ENCODE data around the gene DGKZ. TPM values are rescaled to one million over a fixed set of nuclear protein-coding genes. Genes with fewer than 3 reads are reported as not detected.

Gene DGKZ
- total and polyA plus RNA-seq, 2 experiments from 2014 or later: 45.1 to 170 TPM

DNA sequence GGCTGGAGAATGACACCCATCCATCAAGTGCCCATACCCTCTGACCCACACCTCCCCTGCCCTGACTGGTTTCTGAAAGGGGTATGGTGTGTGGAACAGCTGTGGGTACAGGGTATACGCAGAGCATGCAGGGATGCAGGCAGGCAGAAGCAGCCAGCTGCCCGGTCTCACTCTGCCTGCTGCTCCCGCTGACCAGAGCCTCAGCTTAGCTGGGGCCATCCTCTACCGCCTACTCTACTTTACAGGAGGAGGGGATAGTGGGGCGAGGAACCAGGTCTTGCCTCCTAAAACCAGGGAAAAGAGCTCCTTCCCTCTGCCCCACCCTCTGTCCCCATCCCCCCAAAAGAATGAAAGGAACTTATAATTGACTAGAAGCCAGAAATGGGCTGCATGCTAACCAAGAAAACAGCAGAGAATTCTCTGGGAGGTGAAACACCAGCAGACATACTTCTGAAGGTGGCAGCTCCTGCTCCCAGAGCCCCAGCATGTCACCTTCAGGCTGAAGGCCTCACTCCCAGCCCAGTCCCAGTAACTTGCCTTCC is 57.3 kb downstream of the DGKZ start:
- no peaks in the 10 kb centered on the region for H3F3A ChIP-seq (replicated peaks; ENCODE audit: low read depth)
- no peaks in the 10 kb centered on the region for H3K4me1 ChIP-seq (ENCODE audit: insufficient read depth)
- no peak for DNase-seq (ENCODE audit: low spot score)
- Mint-ChIP-seq H3K36me3 (ENCODE audit: low read depth) (peaks cover 24% of the 10 kb centered on the region), H3K4me1 (no peaks in the 10 kb centered on the region), H3K27ac (no peak overlapping the region), H3K4me3 (no peak overlapping the region), H3K27me3 (ENCODE audit: insufficient read depth, low read depth, poor library complexity) (peaks cover 7% of the 10 kb centered on the region), H3K9me3 (no peaks in the 10 kb centered on the region)
- H3K27me3 ChIP-seq (ENCODE audit: insufficient read depth): no peaks in the 10 kb centered on the region
- no peak overlapping the region for H3K4me2 ChIP-seq
- H4K20me1 ChIP-seq (replicated peaks; ENCODE audit: insufficient read depth): peaks cover 3% of the 10 kb centered on the region; the same call in 1 of the 2 replicates
- no peaks in the 10 kb centered on the region for H3K79me2 ChIP-seq (replicated peaks; ENCODE audit: insufficient read depth)
- no peak overlapping the region for H3K4me3 ChIP-seq
- H3K9me2 ChIP-seq (ENCODE audit: insufficient read depth): no peaks in the 10 kb centered on the region
- no peak for TF ChIP-seq ZNF462 (CRISPR knock-in tag; IDR thresholded peaks at IDR 0.05)
- no peak for TF ChIP-seq JUNB (IDR thresholded peaks at IDR 0.05; ENCODE audit: unreplicated experiment)
- no peak for TF ChIP-seq CREB1 (CRISPR knock-in tag; IDR thresholded peaks at IDR 0.05; ENCODE audit: low read depth)
- no peak for TF ChIP-seq CTCF (conservative IDR thresholded peaks at IDR 0.05; ENCODE audit: low read depth in 2 of 2)
- TF ChIP-seq ZNF331 (CRISPR knock-in tag; IDR thresholded peaks at IDR 0.05; ENCODE audit: low read depth): no peak
- no peak for TF ChIP-seq NANOG (IDR thresholded peaks at IDR 0.05; ENCODE audit: borderline replicate concordance)
- TF ChIP-seq STAT1 (IDR thresholded peaks at IDR 0.05; ENCODE audit: unreplicated experiment): no peak
- TF ChIP-seq, protein P1, sequence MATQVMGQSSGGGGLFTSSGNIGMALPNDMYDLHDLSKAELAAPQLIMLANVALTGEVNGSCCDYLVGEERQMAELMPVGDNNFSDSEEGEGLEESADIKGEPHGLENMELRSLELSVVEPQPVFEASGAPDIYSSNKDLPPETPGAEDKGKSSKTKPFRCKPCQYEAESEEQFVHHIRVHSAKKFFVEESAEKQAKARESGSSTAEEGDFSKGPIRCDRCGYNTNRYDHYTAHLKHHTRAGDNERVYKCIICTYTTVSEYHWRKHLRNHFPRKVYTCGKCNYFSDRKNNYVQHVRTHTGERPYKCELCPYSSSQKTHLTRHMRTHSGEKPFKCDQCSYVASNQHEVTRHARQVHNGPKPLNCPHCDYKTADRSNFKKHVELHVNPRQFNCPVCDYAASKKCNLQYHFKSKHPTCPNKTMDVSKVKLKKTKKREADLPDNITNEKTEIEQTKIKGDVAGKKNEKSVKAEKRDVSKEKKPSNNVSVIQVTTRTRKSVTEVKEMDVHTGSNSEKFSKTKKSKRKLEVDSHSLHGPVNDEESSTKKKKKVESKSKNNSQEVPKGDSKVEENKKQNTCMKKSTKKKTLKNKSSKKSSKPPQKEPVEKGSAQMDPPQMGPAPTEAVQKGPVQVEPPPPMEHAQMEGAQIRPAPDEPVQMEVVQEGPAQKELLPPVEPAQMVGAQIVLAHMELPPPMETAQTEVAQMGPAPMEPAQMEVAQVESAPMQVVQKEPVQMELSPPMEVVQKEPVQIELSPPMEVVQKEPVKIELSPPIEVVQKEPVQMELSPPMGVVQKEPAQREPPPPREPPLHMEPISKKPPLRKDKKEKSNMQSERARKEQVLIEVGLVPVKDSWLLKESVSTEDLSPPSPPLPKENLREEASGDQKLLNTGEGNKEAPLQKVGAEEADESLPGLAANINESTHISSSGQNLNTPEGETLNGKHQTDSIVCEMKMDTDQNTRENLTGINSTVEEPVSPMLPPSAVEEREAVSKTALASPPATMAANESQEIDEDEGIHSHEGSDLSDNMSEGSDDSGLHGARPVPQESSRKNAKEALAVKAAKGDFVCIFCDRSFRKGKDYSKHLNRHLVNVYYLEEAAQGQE (IDR thresholded peaks at IDR 0.05; ENCODE audit: unreplicated experiment): no peak
- no peak for TF ChIP-seq EZH2 (IDR thresholded peaks at IDR 0.05; ENCODE audit: low read depth, unreplicated experiment)
- no peak for TF ChIP-seq EZH2phosphoT487 (IDR thresholded peaks at IDR 0.05; ENCODE audit: unreplicated experiment)
- no peak for TF ChIP-seq ZNF114 (CRISPR knock-in tag; IDR thresholded peaks at IDR 0.05)
- TF ChIP-seq POLR2AphosphoS5 (IDR thresholded peaks at IDR 0.05; ENCODE audit: low read depth): no peak
- TF ChIP-seq, protein P2, sequence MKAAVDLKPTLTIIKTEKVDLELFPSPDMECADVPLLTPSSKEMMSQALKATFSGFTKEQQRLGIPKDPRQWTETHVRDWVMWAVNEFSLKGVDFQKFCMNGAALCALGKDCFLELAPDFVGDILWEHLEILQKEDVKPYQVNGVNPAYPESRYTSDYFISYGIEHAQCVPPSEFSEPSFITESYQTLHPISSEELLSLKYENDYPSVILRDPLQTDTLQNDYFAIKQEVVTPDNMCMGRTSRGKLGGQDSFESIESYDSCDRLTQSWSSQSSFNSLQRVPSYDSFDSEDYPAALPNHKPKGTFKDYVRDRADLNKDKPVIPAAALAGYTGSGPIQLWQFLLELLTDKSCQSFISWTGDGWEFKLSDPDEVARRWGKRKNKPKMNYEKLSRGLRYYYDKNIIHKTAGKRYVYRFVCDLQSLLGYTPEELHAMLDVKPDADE (IDR thresholded peaks at IDR 0.05): no peak
- ATAC-seq: no peak
- no peak overlapping the region for H2AFZ ChIP-seq
- no peak overlapping the region for H3K27ac ChIP-seq (ENCODE audit: low read depth)
- no peaks in the 10 kb centered on the region for H3K36me3 ChIP-seq (ENCODE audit: insufficient read depth)

Data from GM23338 (cell line).